ENCODE data around the gene C10orf95.
"Not testable (repeated sequence)": the region's sequence is repeated elsewhere in the genome, so short reads cannot be mapped to it uniquely, and the experiment has no call there.

C10orf95 gene, protein sequence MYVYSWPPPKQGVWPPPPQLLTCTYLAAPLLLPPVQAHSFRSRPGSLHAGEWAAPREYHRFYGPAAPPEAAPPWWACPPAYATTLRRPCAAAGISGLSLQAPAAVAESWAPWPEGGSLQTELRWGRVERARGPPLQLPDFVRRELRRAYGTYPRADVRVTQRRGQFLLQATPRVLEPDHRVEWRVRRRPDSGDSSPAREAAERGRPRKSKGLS

DNA sequence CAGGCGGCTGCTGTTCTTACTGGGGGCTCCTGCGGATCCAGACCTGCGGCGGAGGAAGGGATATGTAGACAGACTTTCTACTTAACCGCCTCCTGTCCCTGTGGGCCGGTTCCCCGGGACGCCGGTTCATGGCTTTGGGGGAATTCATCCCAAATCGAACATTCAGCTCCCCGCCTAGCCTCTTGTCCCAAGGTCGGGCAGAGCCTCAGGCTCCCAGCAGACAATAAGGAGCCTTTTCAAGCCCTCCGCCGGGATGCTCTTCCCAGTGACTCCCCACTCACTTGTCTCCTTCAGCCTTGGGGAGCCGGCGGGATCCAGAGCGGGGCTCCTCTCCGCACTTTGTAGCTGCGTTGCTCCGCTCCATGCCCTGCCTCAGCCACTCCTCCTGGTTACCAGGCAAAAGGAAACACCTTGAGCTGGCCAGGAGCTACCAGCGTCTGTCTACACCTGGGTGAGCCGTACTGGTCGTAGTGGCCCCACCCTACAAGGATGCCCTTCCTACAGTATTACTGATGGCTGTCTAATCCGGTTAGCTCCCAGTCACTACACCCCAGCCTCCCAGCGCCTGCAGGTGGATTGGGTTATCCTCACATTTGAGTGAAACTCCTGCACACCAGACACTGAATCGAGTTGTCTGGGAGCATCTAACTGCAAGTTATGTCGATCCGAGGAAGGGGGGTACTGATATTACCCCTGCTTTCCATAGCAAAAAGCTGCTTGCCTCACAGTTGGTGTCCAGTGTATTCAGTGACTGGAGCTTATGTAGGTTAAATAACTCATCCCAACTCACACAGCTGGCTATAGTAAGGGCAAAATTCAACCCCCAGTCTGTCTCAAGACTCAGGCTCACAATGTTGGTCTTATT, at the start of gene C10orf95:
Gene C10orf95, minus strand, starts transcription at position 439 of the 865 bp plus-strand sequence. CDS start 450 bp downstream, outside the sequence.
- no peak for DNase-seq

GRCh38 chr10:102500686-102501085, 49.3 kb upstream of the C10orf95 start:
- not testable (repeated sequence) for DNase-seq

GRCh38 chr10:102499356-102499755, 48.0 kb upstream of the C10orf95 start:
- DNase-seq, result no peak

DNA sequence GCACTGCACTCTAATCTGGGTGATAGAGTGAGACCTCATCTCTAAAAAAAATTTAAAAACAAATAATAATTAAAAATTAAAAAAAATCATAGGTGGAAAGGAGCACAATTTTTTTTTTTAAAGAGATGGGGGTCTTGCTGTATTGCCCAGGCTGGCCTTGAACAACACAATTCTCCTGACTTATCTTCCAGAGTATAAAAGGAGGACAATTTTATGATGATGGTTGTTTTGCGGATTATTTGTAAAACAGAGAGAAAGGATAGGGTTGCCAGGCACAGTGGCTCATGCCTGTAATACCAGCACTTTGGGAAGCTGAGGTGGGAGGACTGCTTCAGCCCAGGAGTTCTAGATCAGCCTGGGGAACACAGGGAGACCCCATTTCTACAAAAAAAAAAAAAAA, 46.2 kb upstream of the C10orf95 start:
- DNase-seq, result no peak

- DNase-seq, result no peak
These were observed 42.4 kb upstream of the C10orf95 start for GRCh38 chr10:102493771-102494170.

DNA sequence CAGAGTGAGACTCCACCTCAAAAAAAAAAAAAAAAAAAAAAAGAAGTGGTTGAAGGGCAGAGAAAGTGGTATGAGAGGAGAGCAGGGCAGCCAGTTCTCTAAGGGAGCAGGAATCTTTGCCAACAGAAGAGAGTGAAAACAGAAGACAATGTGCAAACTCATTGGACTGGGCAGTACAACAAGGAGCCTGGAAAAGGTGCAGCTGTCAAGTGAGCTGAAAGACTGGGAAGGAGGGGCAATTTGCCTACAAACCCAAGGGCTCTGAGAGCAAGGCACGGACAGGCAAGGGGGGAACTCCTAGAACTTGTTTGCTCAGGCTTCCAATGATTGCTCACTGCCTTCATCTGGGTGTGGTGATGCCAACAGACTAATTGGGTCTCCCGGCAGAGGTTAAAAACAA, 41.6 kb upstream of the C10orf95 start:
- no peak for DNase-seq

DNA sequence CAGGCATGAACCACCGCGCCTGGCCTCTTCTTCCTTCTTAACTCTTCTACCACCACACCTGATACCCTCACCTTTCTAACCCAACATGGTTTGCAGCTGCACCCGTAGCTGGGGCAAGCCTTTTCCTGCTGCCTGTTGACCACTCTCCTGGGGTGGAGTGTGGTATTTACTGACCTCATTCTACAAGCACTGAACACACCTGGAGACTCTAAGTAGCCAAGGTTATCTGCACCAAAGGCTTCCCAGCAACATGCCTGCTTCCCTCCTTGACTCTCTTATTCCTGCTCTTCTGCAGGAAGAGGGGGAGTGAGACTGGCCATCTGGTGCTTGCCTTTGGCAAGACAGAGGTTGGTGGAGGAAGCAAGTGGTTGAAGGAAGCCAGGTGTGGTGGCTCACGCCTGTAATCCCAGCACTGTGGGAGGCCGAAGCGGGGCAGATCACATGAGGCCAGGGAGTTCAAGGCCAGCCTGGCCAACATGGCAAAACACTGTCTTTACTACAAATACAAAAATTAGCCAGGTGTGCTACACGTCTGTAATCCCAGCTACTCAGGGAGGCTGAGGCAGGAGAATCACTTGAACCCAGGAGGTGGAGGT, 41.1 kb upstream of the C10orf95 start:
- no peak for DNase-seq

DNA sequence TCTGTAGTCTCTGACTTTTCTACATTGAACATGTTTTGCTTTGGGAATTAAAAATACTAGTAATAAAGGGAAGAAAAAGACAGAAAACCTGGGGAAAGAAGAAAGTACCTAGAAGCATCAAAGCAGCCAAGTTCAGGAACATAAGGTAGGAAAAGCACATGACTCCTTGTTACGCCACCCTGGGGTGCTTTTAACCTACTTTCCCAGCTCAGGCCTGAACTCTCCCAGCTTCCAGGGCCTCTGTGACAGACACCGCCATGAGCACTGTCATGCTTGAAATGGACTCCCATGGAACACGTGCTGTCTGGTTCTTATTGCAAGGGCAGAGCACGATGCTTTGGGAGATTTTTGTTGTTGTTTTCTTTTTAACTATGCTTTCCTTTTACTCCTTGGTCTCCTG, 39.8 kb upstream of the C10orf95 start:
- DNase-seq, result no peak

DNA sequence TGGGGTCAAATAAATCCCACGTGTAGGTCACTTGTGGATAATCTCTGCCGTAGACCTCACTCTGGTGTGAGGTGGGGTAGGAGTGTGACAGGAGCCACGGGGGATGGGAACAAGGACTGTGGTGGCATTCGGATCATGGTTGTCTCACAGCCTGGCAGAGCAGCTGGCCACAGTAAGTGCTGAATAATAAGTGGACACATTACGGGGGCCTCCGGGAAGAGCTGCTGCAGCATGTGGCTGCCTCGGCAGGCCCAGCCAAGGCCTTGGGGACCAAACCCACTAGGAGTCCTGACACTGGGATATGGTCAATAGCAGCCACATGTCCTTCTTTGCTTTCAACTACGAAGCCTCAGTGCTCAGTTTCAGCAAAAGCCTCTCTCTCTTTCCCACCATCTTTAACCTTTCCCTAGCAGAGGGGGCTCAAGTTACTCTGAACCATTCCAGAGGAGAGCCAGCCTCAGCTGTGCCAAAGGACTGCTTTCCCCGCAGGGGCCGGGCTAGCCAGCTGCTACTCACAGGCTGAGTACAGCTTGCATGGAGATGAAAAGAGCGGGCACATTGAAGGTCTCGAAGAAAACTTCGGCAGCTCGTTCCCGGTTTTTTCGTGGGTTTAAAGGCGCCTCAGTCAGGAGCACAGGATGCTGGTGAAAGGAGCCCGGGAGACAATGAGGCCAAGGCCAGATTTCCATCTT, 33.9 kb upstream of the C10orf95 start:
- DNase-seq, result no peak

DNA sequence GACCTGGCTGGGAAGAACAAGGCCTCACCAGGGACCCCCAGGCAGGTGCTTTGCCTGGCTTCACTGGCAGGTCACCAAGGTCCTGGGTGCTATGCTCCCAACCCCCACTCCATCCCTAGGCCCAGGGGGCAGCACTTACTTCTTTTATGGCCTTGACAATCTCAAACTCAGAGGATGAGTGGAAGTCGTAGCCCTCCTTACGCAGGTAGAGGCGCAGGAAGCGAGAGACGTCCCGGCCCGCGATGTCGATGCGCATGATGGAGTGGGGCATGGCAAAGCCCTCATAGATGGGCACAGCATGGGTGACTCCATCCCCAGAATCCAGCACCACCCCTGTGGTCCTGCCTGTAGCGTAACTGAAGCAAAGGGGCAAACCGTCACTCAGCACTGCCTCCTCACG, 32.7 kb upstream of the C10orf95 start:
- DNase-seq, result no peak

GRCh38 chr10:102480396-102480795, 29.1 kb upstream of the C10orf95 start:
- DNase-seq, result no peak

DNA sequence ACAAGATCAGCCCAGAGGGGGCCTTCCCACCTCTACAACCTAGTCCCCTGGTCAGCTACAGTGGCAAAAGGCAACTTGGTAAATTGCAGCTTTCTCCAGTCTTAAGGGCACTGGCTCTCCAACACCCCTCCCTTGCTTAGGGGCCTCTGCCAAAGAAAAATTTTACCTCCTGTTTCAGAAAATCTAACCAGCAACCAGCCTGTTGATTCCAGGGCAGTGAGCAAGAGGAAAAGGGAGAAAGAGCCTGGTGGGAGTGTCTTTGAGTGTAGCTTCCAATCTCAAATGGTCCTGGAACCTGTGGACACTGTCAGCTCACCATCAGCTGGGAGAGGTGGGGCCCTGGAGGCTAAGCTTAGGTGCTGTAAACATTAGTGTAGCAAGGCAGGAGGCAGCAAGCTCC, 28.3 kb upstream of the C10orf95 start:
- DNase-seq, result no peak

DNA sequence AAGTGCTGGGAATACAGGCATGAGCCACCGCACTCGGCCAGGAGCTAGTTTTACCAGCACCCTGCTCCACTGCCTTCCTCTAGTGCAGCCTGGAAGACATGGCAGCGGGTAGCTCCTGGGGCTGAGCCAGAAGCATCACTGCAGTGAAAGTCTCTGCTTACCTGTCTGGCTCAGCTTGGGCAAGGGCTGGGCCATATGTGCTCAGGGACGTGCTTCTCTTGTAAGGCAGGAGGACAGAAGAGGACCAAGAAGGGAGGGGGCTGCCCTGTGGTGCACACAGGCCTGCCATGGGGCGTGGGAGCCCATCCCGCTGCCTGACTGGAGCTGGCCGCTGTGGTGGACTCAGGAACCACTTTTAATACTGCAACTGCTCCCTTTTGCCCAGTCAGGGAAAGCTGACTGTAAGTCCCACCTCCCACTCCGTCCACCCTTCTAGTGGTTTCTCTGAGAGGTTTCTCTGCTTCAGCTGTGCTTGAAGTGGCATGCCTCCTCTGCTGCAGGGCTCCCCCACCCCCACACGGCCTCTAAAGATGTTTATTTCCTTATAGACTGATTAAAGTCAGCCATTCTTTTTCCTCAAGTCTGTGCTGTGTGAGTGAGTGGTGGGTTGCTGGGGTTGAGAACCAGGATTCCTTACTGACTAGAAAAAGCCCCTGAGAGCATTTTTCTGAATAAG, 25.3 kb upstream of the C10orf95 start:
- no peak for DNase-seq

- no peak for DNase-seq
These were observed 24.2 kb upstream of the C10orf95 start for GRCh38 chr10:102475451-102476040.

- no peak for DNase-seq
These were observed 22.3 kb upstream of the C10orf95 start for GRCh38 chr10:102473445-102474331.

DNA sequence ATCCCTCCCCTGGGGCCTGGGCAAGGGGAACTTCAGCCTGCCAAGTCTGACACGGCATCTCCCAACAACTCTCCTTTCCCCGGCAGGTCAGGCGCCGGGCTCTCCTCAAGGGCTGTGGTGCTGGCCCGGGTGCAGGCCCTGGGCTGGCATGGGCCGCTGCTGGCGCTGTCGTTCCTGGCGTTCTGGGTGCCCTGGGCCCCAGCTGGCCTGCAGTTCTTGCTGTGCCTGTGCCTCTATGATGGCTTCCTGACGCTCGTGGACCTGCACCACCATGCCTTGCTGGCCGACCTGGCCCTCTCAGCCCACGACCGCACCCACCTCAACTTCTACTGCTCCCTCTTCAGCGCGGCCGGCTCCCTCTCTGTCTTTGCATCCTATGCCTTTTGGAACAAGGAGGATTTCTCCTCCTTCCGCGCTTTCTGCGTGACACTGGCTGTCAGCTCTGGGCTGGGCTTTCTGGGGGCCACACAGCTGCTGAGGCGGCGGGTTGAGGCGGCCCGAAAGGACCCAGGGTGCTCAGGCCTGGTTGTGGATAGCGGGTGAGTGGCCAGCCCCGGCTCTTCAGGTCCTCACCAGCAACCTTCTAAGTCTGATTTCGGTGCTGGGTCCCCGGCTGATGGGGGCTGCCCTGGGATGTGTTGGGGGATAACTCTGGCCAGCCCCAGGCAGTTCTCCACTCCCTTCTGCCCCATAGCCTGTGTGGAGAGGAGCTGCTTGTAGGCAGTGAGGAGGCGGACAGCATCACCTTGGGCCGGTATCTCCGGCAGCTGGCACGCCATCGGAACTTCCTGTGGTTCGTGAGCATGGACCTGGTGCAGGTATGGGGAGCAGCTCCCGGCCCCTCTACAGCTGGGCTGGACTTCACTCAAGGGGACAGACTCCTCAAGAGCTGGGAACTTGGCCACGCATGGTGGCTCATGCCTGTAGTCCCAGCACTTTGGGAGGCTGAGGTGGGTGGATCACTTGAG, 19.5 kb upstream of the C10orf95 start:
- DNase-seq, result no peak

DNA sequence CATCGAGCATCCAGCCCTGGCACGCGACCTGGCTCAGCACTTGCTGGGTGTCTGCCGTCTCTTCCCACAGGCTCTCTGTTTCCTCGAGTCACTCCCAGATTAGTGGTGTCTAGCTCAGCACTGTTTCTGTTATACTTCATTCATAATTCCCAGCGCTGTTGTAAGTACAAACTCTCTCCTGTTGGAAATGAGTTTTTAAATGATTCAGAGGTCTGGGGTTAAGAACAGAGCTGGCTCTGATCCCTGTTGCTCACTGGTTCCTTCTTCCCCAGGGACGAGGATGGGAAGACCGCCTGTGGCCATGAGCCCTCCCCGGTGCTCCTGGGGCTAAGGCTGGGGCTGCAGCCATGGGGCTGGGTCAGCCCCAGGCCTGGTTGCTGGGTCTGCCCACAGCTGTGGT, 17.3 kb upstream of the C10orf95 start:
- no peak for DNase-seq

DNA sequence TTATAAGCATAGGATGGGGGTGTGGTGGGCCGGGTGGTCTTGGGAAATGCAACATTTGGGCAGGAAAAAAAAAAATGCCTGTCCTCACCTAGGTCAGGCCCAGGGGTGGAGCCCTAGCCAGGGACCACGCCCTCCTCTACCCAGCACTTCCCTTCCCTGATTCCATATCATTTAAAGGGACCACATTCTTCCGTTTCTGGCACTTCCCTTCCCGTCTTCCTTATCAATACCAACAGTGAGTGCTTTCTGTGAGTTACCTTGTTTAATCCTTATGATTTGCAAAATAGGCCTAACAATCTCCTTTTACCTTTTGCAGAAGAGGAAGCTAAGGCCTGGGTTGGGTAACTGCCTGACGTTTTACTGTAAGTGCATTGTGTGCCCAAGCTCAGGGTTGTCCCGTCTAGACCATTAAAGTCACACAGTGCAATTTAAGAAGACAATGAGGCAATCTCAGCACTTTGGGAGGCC, 16.7 kb upstream of the C10orf95 start:
- no peak for DNase-seq

DNA sequence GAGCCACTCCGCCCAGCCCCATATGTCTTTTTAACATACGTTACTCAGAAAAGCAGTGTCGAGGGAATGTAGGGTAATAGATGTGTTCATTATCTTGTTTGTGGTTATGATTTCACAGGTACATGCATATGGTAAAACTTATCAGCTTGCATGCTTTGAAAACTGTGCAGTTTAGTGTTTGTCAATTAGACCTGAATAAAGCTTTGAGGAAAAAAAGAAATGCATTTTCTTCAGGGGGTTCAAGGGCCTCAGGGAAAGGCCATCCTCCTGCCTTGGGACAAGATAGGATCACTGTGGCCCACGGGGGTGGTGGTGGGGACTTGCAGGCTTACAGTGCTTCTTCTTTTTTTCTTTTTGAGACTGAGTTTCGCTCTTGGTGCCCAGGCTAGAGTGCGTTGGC, 16.0 kb upstream of the C10orf95 start:
- DNase-seq, result no peak

GRCh38 chr10:102465466-102465865, 14.1 kb upstream of the C10orf95 start:
- no peak for DNase-seq

Data from NCI-H1048 (cell line).